C4-2B (cell line): ENCODE data around the gene COG6.

Experiments used
- ZFX ChIP-seq: fragments of 450-650 bp; IDR thresholded peaks from 2 replicates; pipeline ENCODE4 v1.6.1; 2017
- TF ChIP-seq, protein P1 (sequence below): fragments of 450-650 bp; conservative IDR thresholded peaks from 2 replicates; pipeline ENCODE4 v1.5.1; 2017; ENCODE audit warnings: mild to moderate bottlenecking

- TF ChIP-seq, protein P1, sequence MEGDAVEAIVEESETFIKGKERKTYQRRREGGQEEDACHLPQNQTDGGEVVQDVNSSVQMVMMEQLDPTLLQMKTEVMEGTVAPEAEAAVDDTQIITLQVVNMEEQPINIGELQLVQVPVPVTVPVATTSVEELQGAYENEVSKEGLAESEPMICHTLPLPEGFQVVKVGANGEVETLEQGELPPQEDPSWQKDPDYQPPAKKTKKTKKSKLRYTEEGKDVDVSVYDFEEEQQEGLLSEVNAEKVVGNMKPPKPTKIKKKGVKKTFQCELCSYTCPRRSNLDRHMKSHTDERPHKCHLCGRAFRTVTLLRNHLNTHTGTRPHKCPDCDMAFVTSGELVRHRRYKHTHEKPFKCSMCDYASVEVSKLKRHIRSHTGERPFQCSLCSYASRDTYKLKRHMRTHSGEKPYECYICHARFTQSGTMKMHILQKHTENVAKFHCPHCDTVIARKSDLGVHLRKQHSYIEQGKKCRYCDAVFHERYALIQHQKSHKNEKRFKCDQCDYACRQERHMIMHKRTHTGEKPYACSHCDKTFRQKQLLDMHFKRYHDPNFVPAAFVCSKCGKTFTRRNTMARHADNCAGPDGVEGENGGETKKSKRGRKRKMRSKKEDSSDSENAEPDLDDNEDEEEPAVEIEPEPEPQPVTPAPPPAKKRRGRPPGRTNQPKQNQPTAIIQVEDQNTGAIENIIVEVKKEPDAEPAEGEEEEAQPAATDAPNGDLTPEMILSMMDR, result no peak
- no peak for TF ChIP-seq ZFX
Observed at GRCh38 chr13:39770221-39771090, 115.0 kb downstream of the COG6 start.
